Suprapubic skin (tissue), 3 donors: ENCODE measurements around the gene BUD23.

Source experiments
- EP300 ChIP-seq: sonication (generic); formaldehyde crosslinking; IDR thresholded peaks from one replicate; pipeline ENCODE4 v1.6.1; 2017; ENCODE audit warnings: antibody characterized with exemption
- TF ChIP-seq, protein P1 (sequence below), 2 donors: fragments of 200-600 bp in 1 of 2; fragments of 450-650 bp in 1 of 2; sonication (generic) in 1 of 2; IDR thresholded peaks; one replicate each; pipeline ENCODE4 v1.5.1; 2016 to 2019; ENCODE audit warnings: antibody characterized with exemption in 2 of 2, mild to moderate bottlenecking in 1 of 2, moderate library complexity in 1 of 2

DNA sequence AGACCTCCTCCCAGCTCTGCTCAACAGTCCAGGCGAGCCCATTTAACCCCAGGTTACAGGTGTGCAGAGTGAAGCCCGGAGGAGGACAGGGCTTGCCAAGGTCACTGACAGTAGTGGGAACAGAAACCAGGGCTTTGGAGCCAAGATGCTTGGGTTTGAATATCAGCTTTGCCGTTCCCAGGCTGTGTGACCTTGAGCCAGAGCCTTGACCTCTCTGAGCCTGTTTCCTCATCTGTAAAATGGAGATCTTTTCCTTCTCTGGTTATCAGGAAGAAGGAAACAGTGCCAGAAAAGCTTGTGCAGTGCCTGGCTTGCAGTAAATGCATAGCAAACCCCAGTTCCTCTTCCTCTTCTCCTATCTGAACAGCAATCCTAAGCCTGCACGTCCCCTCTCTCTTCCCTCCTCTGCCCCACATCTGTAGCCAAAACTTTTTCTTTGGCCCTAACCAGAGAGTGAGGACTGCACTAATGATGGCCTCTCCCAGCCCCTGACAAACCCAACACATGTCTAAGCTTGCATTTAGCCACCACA lies 37.7 kb upstream of the BUD23 start:
- TF ChIP-seq, protein P1, sequence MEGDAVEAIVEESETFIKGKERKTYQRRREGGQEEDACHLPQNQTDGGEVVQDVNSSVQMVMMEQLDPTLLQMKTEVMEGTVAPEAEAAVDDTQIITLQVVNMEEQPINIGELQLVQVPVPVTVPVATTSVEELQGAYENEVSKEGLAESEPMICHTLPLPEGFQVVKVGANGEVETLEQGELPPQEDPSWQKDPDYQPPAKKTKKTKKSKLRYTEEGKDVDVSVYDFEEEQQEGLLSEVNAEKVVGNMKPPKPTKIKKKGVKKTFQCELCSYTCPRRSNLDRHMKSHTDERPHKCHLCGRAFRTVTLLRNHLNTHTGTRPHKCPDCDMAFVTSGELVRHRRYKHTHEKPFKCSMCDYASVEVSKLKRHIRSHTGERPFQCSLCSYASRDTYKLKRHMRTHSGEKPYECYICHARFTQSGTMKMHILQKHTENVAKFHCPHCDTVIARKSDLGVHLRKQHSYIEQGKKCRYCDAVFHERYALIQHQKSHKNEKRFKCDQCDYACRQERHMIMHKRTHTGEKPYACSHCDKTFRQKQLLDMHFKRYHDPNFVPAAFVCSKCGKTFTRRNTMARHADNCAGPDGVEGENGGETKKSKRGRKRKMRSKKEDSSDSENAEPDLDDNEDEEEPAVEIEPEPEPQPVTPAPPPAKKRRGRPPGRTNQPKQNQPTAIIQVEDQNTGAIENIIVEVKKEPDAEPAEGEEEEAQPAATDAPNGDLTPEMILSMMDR (IDR thresholded peaks at IDR 0.05) = no peak
- no peak for TF ChIP-seq EP300
